Cardiac septum (tissue), 1 donor: Measurements from ENCODE around the gene TUT1. TPM values are rescaled to one million over a fixed set of nuclear protein-coding genes. Genes with fewer than 3 reads are reported as not detected.
A peak's percentile ranks its signal among the peaks of the same experiment; 100 is the strongest.
"Not testable (repeated sequence)": the region's sequence is repeated elsewhere in the genome, so short reads cannot be mapped to it uniquely, and the experiment has no call there.

Source experiments
- DNase-seq: peaks from one replicate; pipeline ENCODE4 v3.0.0-alpha.2; 2020; ENCODE audit warnings: low spot score
- intact Hi-C: fragments of 100-400 bp; cut with DNase I; formaldehyde crosslinking; loops from one replicate; pipeline ENCODE4 v1.14.0; 2022
- total RNA-seq: library from RNA; stranded (reverse); fragmentation: NEBNext Ultra II Directional; extraction: Animal tissue kit (Norgen Biotek cat#: 25700); gene quantifications from one replicate; pipeline ENCODE4 v1.2.1, GENCODE V29; 2021
- donor health status: DM: no; HTN: no; CAD: no.

TUT1 gene
- total RNA-seq, 1 donor from 2014 or later = 11.7 TPM

DNA sequence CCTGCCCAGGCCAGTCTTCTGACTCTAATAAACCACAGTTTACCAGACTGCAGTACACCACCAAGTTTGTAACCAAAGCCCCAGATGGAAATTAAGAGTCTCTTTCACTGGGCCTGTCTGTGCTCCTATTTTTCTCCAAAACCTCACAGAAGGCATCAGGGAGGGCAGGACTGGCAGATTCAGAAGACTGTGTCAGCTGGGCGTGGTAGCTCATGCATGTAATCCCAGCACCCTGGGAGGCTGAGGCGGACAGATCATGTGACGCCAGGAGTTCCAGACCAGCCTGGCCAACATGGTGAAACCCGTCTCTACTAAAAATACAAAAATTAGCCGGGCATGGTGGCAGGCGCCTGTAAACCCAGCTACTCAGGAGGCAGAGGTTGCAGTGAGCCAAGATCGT, 6.0 kb downstream of the TUT1 start:
- DNase-seq, intact Hi-C loops: not testable (repeated sequence)

GRCh38 chr11:62581735-62582134, 9.6 kb downstream of the TUT1 start:
- intact Hi-C loops, DNase-seq: not testable (repeated sequence)

DNA sequence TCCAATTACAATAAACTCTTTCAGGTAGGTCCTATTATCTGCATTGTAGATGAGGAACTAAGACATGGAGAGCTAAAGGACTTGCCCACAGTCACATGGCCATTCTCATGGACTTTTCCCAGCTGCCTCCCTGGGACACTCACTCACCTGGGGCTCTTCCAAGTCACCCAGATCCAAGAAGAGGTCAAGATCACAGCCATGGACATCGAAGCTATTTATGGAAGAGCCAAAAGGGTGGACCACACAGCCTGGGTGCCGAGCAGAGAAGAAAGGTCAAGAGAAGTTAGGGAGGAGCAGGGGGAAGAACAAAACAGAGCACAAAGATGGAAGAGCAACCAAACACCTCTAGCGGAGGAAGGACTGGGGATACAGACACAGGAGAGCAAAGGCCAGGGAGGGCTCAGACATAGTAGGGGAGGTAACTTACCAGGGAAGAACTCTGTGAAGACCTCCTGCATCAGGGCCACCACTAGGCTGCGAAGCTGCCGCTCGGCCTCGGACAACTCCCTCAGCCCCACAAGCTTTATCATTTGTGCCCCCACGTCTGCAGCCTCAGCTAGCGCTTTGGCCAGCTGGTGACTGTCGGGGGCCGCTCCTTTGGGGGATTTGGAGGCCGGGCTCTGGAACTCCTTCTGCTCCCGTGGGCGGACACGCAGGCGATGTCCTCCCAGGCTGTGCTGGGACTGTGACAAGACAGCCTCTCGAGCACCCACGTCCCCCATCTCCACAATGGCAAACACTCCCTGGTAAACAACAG, 10.2 kb downstream of the TUT1 start:
- intact Hi-C loops = no loop called here
- no peak for DNase-seq

GRCh38 chr11:62579252-62579651, 12.1 kb downstream of the TUT1 start:
- no peak for DNase-seq
- intact Hi-C loops = no loop called here

GRCh38 chr11:62578541-62578940, 12.8 kb downstream of the TUT1 start:
- DNase-seq = no peak
- intact Hi-C loops = no loop called here

- DNase-seq = no peak
- intact Hi-C loops = no loop called here
Observed at GRCh38 chr11:62577046-62577714, 14.1 kb downstream of the TUT1 start.

- intact Hi-C loops = no loop called here
- no peak for DNase-seq
Observed at GRCh38 chr11:62575837-62576236, 15.5 kb downstream of the TUT1 start.

GRCh38 chr11:62575156-62575555, 16.2 kb downstream of the TUT1 start:
- intact Hi-C loops = no loop called here

DNA sequence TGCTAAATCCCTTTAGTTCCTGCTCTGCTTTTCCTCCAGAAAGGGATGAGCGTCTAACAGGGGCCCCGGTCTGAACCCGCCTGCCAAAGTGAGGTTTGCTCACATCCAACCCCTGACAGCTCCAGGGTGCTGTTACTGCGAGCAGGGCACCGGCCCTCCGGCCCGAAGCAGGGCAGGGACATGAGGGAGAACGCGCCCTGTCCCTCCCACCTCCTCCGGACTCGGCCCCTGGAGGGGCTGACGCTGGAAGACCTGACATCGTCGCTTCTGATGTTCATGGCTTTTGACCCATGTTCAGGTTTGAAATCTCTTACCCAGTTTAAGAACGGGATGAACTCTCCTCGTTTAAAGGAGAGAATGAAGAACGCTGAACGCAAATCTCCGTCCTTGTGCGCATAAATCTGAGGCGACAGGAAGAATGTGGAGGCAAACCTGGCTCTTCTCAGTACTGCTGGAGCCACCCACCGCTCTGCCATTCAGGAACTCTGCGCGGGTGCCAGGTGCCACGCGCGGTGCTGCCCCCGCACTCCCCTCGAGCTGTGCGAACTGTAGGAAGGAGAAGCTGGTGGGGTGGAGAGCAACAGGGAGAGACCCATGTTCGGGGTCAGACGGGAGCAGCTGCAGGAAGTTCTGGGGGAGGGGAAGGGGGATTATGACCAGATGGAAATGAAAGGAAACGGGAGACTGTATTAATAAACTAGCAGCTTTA, 16.8 kb downstream of the TUT1 start:
- no peak for DNase-seq
- intact Hi-C loops = no loop called here

More at GRCh38 chr11:62575156-62575555, 16.2 kb downstream of the TUT1 start:
- DNase-seq = no peak

- peak; percentile 99 for DNase-seq
- intact Hi-C loops = no loop called here
Observed at GRCh38 chr11:62573592-62574362, 17.5 kb downstream of the TUT1 start, which contains the start of gene EEF1G. TSS of gene EEF1G (minus strand) at chr11:62573891. CDS start at chr11:62573842, 49 bp downstream.

- intact Hi-C loops = no loop called here
Observed at GRCh38 chr11:62573006-62573591, 18.2 kb downstream of the TUT1 start.

GRCh38 chr11:62572431-62572830, 18.9 kb downstream of the TUT1 start:
- intact Hi-C loops = no loop called here
- DNase-seq = no peak

More at GRCh38 chr11:62573006-62573591, 18.2 kb downstream of the TUT1 start:
- DNase-seq = no peak

GRCh38 chr11:62571493-62571892, 19.8 kb downstream of the TUT1 start:
- DNase-seq, intact Hi-C loops: not testable (repeated sequence)

- DNase-seq, intact Hi-C loops: not testable (repeated sequence)
Observed at GRCh38 chr11:62570903-62571302, 20.4 kb downstream of the TUT1 start.

- DNase-seq = no peak
- intact Hi-C loops = no loop called here
Observed at GRCh38 chr11:62569611-62570010, 21.7 kb downstream of the TUT1 start.

DNA sequence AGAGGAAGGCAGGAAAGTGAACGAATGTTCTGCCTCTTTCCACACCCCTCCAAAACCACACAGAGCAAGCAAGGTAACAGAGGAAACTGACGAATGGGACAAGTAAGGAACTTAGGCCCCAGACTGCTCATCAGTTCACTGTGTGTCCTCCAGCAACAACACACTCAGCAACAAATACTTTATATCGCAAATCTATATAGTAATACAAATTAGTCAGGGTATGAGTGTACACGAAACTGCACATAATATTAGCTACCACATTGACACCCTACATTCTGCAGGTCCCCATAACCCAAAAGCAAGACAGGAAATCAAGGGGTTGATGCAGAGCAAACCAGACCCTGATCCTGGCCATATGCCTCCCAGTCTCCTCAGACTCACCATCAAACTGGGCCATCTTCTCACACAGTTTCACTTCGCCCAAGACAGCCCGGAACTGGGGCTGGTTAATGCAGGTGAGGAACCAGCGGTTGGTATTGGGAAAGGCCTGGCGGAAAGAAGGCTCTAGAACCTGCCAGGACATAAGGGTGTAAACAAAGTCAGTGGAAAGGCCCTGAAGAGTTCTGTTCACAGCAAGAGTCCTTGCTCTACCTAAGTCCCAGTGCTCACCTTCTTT, 24.2 kb downstream of the TUT1 start:
- intact Hi-C loops = no loop called here
- DNase-seq = no peak

DNA sequence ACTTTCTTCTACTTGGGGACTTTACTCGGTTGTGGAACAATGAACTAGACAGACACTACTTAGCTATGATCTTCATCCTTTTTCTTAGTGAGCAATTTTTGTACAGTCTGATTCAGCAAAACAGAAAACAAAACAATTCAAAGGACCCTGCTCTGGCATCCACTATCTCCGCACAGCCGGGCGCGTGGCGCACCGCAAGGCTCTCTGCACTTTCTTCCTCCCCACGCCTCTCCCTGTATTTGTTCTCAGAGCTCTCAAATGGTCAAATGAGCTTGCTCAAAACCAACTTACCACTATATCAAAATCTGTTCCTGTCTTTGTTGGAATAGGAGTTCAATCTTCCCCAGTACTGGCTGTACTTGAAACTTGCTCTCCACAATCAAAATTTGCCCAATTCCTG, 25.1 kb downstream of the TUT1 start:
- intact Hi-C loops = no loop called here
- no peak for DNase-seq

- intact Hi-C loops = no loop called here
- no peak for DNase-seq
Observed at GRCh38 chr11:62565100-62565802, 26.1 kb downstream of the TUT1 start.
